AG08396 (cell line): ENCODE measurements around the gene PITPNM3.
A peak's percentile ranks its signal among the peaks of the same experiment; 100 is the strongest.

ENCODE experiments used
- DNase-seq: peaks from one replicate; pipeline ENCODE4 v3.0.0; 2012; ENCODE audit warnings: low spot score, mixed read lengths

Gene PITPNM3

DNA sequence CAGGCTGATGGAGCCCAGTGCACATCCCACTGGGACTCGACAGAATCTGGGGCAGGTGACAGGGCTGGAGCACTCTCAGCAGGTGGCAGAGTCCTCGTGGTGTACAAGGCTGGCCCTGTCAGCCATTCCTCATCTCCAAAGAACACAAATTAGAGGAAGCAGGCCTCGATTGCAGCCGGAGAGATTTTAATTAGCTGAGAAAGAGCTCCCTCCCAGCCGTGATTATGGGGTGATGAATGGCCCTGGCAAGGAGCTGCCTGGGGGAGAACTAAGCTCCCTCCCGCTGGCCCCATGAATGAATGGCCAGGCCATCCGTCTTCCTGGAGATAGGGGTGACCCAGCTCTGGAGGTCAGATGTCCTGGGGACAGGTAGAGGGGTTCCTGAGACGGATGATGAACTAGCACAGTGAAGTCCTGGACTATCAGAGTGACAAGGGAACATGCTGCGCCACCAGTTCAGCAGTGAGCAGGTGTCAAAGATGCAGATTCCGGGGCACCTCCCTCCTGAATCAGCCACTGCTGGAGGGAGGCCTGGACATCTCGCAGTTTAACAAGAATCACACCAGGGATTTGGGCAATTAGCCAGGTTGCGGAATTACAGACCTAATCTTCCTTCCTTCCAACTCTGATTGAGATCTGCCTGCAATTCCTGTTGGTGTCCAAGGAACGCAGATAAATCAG lies 76.6 kb downstream of the PITPNM3 start:
- no peak for DNase-seq

DNA sequence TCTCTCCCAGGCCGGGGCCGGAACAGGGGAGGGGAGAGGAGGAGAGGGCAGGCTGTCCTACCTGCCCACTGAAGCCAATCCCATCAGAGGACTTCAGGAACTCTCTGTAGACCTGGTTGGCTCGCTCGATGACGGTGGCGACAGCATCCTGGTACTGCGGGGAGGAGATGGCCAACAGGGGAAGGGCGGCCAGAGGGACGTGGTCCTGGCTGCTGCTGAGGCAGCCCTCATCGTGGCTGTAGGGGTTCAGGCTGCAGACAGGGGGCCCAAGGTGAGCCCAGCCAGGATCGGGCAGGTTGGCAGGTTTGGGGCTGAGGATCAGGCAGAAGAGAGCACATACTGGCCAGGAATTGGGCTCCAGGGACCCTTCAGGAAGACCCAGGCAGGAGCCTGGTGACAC lies 77.9 kb downstream of the PITPNM3 start:
- no peak for DNase-seq

DNA sequence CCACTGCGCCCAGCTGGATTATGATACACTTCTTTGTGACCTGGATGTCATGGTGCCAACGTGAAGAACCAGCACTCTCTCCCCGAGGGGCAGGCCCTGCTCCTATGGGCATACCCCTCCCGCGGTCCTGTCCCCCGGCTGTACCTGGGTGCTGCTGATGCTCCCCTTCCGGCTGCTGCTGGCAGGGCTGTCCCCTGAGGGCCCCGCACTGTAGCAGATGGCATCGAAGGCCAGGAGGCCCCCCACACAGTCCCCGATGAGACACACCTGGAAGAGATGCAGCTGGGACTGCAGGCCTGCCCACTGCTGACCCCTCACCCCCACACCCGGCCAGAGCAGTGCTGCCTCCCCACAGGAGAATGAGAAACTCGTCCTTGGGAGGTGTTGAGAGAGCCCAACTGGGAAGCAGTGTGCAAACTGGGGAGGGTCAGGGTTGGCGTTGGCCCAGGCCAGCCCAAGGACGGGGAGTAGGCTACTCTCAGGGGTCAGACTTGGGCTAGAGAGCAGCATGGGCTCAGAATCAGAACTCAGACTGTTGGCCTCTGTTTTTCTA lies 78.4 kb downstream of the PITPNM3 start:
- DNase-seq, result no peak

DNA sequence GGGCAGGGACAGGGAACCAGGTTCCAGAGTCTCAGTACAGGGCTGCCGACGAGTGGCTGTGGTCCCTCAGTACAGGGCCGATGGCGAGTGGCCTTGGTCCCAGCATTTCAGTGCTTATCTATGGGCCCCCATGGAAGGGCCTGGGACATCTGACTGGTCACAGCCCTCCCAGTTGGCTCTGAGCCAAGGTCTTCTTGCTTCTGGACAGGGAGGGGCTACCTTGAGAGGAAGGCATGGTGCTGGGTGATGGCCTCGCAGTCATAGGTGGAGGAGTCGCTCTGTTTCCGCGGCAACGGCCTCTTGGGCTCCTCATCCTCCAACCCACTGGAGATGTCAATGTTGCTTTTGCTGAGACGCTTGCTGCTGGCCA lies 79.6 kb downstream of the PITPNM3 start:
- no peak for DNase-seq

DNA sequence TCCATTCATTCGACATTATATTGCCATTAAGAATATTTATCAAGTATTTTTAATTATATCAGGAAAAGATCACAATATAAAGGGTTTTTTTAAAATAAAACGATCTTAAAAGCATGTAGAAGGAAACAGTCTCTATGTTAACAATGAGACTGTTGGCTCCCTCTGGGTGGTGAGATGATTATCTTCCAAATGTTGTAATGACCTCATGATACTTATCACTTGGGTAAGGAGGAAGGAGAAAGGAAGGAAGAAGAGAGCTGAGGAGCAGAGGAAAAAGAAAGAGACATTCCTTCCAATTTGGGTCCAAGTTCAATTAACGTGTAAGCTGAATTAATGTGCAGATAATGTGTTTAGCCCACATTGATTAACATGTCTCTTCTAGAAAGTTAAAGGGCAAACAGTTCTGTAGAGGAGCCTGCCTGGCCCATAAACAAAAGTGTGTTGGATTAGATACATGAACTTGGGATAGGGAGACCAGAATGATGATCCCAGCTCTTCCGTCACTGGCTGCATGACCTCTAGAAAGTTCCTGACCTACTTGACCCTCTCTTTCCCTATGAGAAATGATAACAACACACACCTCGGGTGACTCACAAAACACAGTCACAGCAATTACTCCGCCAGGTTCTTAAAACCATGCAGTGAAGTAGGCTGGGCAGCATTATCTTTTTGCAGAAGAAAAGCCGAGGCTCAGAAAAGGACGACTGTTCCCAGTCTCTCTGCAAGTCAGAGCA lies 80.1 kb downstream of the PITPNM3 start:
- DNase-seq, result no peak

DNA sequence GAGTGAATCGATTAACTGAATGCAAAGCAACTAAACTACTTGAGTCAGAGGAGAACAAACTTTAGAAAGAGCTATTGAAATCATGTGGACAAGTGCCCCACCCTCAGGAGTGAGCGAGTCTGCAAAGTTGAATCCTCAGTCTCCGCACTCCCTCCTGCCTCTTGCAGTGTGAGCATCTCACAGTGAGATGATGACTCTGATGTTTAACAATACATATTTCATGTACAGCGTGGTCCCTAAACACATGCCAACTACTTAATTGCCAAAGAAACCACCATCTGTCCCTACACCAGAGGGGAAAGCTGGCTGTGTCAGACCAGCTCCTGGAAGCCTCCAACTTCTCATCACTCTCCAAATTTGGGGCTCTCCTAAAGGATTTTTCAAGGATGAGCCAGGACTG lies 80.9 kb downstream of the PITPNM3 start:
- DNase-seq, result no peak

DNA sequence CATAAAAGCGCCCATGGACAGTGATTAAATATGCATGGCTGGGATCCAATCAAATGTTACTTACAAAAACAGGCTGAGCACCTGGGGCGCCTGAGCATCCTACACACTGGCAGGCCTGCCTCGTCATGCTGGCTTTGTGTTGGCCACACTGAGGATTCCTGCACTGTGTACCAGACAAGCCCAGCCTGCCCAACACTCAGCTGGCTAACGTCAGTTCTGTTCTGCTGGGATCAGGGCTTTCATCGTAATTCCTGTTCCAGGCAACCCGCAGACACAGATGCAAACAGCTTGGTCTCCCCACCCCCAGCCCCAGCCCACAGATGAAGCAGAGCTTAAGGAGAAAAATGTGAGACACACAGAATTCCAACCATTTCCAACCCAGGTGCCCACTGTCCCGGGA lies 81.4 kb downstream of the PITPNM3 start:
- no peak for DNase-seq

DNA sequence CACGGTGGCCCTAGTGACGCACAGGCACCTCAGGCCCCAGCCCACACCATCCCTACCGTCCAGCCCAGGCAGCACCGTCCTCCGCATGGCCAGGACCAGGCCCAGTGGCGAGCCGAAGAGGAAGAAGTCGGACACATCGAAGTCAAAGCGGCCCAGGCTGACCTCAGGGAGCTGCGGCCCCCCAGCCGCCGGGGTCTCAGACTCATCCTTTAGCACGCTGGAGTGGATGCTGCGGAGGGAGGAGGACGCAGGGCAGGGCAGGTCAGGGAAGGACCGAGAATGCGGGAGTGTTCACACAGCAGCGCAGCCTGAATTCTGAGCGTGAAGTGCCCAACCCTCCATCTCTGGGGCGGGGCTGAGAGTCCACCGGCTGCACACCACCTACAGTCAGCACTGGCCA lies 82.0 kb downstream of the PITPNM3 start:
- no peak for DNase-seq

DNA sequence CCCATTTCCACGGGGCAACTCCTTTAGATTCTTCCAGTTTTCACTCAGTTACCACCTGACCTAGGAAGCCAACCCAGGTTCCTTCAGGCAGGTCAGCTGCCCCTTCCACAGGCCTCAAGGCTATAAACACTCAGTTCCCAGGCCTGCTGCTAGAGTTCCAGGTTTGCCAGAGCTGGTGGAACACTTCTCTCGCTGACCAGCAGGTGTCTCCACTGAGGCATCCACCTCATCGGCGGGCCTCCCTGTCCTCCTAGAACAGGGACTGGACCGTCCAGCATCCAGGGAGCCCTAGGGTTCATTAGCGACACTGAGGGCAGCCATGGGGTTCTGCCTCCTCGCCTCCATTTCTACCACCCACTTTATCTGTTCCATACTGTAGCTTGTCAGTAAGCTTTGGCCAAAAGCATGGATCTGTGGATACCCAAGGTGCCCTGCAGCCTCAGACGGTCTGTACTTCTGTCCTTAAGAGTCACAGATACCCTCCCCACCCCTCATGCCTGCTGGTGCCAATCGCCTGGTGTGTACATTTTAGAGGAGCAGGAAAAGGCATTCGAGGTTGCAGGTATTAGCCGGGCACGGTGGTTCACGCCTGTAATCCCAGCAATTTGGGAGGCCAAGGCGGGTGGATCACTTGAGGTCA lies 83.1 kb downstream of the PITPNM3 start:
- DNase-seq, result peak; percentile 93

DNA sequence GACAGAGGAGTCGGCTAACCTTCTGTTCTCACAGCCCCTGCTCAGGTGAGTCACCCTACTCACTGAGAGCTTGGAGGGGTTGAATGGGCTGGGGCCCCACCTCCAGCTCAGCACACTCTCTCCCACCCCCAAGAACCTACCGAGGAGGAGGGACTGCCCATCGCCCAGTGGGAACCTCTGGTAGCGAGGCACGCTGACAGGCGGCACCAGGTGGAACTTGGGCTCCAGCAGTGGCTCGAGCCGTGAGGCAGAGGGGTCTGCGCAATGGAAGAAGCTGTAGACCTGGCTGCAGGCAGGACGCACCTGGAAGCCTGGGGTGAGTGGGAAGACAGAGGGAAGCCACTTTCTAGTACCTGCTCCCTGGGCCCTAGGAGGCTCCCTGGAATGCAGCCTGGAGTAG lies 83.8 kb downstream of the PITPNM3 start:
- DNase-seq, result no peak

DNA sequence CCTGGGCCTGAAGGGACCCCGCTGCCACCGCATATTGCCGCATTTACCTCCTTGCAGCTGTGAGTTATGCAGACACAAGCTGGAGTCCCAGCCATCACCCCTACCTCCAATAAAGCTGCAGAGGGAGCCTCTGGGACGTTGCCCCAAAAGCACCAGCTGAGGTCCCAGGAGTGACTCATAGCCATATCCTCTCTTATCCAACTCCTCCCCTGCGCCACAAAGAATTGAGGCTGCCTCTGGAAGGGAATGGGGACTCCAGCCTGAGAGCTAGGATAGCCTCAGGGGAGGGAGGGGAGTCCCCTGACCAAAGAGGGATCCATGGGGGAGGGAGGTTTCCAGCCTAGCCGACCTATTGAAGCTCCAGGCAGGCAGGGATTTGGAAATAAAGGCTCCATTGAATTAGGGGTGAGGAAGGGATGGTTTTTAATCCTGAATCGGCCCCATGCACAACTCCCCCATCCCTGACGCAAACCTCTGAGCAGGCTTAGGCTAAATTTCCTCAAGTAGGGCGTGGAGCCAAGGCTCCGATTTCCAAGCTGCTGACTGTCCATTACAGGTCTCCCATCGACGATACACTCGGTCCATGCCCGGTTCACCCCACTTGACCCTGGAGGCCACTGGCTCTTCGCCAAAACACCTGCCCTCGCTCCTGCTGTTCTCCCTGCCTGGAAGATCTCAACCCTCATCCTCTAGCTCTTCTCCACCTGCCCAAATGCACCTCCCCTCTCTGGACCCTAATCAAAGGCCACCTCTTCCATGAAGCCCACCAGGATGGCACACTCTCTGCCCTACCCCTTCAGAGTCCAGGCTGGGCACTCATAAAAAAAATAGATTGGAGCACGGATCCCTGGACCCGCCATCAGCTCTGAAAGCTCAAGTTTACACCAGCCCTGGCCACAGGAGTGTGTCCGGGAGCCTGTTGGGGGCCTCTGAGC lies 84.6 kb downstream of the PITPNM3 start:
- DNase-seq, result peak; percentile 84

DNA sequence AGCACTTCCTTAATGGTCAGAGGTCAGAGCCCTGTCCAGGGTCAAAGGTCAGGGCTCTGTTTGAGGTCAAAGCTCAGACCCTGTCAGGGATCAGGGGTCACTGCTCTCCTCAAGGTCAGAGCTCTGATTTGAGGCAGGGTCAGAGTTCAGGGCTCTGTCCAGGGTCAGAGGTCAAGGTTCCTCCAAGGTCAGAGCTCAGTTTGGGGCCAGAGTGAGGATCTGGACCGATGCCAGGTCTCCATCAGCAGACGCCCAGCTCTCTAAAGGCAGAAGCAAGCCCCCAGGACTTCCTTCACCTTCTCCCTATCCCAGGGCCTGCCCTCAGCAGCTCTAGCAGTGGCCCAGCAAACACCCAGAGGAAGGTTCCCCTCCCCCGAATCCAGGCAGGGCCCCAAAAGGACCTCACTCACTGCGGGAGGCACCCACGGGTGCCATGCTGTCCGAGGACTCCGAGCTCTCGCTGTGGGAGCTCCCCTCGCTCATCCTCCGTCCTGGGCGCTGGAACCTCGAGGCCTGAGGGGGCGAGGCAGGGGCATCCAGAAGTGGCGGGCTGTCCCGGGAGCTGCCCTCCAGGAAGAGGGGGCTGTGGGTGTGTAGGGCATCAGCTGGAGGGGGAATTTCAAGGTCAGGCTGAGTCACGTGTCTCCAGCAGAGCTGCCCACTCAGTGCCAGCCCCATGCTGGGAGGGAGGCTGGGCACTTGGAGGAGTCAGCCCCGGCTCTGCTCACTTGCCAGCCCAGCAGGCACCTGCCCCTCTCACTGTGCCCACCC lies 85.4 kb downstream of the PITPNM3 start:
- DNase-seq, result no peak

DNA sequence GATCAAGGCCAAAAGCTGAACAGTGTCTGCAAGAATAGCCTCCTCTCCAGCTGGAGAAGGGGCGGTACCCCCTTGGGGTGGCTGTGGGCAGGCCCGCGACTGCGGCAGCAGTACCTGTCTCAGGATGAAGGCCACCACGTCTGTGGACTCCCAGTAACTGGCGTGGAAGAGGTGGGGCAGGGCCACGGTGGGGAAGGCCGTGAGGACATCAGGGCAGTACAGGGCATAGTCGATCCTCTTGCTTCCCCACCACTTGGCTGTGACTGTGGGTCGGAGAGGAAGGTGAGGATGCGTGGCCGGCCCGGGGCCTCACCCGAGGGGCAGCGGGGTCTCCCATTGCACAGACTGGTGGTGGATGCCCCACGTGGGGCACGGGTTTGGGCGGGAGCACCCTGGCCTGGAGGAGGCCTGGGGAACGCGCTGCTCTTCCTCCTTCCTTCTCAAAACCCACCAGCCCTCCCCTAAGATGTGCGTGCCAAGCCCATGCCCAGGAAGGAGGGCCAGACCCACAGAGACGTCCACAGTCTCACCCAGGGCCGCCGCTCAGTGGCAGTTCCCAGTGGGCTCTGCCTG lies 86.1 kb downstream of the PITPNM3 start:
- DNase-seq, result no peak

DNA sequence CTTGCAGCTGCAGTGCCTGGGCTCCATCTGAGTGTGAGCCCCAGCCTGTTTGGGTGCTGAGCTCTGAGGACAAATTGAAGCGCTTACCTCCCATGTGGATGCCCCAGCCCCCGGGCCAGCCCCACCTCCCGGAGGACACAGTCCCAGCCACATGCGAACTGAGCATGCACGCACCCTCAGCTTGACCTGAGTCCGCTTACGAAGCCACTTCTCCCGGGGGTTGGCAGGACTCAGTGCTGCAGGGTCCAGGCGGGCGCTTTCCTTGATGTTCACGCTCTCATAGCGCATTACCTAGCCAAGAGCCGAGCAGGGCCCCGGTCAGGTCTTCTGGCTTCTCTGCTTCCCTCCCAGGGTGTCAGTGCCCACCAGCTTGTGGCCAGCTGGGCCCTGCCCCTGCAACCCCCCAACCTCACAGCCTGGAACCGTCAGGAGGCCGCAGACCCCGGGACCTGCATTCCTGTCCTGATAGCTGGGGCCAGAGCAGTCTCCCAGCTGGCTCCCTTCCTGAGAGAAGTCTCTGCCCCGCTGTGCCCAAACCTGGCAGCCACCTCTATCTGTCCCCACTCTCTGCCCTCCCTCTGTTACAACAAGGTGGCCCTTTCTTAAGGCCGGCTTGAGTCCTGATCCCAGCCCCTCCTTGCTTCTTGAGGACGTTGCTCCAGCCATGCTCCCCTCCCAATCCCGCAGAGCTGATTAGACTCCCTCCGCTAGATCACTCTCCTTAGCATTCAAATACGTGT lies 88.1 kb downstream of the PITPNM3 start:
- DNase-seq, result no peak

DNA sequence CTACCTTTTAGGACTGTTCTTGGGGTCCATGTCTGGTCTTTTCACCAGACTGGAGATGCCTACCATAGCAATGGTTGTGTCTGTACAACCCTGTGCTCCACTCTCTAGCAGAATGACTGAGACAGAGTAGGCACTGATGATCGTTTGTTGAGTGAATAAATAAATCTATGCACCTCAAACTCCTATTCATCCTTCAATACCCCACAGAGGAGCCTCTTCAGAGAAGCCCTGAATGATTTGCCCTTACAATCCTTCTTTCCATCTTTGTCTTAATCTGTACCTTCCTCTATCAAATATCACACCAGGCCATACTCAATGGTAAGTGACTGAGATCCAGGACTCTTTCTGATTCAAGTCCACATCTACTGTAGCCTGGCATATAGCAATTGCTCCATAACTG lies 88.8 kb downstream of the PITPNM3 start:
- no peak for DNase-seq

DNA sequence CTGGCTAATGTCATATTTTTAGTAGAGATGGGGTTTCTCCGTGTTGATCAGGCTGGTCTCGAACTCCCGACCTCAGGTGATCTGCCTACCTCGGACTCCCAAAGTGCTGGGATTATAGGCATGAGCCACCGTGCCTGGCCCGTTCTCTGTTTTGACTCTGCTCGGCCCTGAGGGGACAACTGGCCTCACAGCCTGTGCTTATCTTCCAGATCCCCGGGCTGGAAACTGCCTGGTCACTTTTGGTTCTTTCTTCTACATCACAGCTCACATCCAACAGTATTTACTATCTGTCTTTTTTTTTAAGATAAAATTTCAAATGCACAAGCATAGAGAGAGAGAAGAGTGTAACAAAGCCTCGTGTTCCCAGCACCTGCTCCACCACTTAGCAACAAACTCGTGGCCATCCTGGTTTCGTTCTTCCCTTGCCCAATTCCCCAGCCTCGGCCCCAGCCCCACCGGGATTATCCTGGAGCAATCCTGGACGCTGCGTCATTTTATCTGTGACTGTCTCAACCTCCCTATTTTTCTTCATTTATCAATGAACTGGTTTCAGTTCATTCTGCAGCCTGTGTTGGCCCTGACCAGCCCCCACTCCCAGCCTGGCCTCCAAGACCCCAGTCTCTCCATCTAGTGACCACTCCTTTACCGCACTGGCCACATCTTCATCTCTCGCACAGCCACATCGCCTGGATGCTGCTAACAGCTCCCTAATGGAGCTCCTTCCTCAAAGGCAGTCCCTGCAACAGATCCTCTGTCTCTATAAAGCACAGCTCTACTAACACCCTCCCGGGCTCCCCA lies 91.0 kb downstream of the PITPNM3 start:
- no peak for DNase-seq

DNA sequence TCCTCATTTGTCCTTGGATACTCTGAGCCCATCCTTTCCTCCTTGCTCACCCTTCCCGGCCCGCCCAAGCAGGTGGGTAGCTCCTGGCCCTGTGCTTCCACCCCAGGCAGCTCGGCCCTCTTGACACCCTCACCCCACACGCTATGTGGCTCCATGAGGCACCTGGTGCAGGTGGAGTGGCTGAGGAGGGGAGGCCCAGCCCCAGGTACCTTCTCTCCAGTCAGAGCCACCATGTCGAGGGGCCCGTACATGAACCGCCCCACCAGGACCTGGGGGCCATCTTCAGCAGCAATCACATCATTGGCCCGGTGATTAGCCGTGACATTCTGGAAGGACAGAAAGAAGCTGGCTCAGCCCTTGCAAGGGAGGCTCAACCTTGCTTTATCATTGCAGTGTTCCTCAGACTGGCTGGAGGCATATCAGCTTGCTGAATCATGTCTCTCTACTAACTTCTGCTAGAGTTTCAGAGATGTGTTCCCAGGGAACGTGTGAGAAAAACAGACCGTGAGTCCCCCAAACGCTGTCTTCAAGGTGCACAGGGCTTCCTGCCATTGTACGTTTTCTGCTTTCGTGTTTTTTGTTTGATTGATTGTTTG lies 91.8 kb downstream of the PITPNM3 start:
- no peak for DNase-seq

DNA sequence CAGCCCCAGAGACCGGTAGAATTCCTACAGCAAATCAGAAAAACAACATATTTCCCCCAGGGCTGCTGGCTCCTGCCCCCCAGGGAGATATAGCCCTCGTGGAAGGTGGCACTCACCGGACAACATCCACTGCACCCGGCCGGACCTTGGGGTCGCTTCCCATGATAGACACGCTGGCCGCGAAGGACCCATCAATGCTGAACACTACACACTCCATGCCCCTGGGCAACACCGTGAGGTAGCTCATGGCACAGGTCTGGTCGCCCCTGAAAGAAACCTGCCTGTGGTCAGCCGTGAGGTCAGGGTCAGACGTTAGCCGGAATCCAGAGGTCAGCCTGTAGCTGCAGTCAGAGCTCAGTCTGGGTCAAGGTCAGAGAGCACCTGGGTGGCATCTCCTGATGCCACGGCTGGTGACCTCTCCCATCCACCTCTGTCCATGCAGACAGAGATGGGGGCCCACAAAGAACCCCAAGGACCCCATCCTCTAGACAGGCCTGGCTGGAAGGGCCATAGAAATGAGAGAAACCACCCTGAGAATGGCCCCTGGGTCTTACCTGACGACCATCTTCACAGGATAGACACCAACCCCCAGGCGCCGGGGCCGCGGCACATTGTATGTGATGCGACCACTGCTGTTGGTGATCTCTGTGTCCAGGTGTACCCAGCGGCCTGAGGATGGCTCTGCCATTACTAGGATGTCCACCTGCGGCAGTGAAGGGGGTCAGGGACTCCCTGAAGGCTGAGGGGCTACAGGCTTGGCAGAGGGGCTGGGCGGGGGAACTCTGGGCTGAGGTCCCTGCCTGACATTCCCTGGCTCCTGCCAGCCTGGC lies 92.5 kb downstream of the PITPNM3 start:
- no peak for DNase-seq
